ENCODE results near the gene PDE4D.

The PDE4D gene

GRCh38 chr5:59161221-59162105, 732.1 kb downstream of the PDE4D start:
- TF ChIP-seq ZFX (IDR thresholded peaks at IDR 0.05; ENCODE audit: borderline replicate concordance) (no peak), CTCF (IDR thresholded peaks at IDR 0.05) (no peak)
- no peak overlapping the region for H3K27ac ChIP-seq

DNA sequence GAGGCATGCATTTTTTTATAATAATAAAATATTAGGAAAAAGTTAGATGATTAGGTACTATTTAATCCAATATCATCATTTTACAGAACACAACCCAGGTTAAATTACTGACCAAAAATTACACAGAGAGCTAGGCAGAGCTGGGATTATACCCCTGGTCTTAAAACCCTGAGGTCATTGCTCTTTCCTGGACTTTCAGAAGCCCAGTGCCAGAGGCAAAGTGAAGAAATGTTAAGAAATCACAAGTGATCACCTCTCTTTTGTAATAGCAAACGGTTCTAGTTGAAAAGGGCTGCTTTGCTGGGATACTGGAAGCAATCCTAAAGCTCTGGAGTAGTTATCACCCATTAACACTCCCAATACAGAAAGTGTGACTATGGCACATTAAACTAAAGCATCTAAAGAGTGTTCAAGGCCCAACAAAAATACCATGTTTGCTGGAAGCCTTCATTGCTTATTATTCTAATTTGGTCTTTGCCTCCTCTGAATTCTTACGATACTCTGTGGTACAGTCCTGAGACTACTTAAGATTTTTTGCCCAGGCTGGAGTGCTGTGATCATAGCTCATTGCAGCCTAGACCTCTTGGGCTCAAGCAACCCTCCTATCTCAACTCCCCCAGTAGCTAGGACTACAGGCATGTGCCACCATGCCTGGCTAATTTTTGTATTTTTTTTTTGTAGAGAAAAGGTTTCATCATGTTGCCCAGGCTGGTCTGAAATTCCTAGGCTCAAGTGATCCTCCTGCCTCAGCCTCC, 734.7 kb downstream of the PDE4D start:
- H3K27ac ChIP-seq, result no peak overlapping the region
- TF ChIP-seq CTCF (IDR thresholded peaks at IDR 0.05) (no peak), ZFX (IDR thresholded peaks at IDR 0.05; ENCODE audit: borderline replicate concordance) (no peak)

- H3K27ac ChIP-seq, result no peak overlapping the region
- TF ChIP-seq ZFX (IDR thresholded peaks at IDR 0.05; ENCODE audit: borderline replicate concordance) (no peak), CTCF (IDR thresholded peaks at IDR 0.05) (no peak)
These were observed 735.4 kb downstream of the PDE4D start for GRCh38 chr5:59158165-59158564.

DNA sequence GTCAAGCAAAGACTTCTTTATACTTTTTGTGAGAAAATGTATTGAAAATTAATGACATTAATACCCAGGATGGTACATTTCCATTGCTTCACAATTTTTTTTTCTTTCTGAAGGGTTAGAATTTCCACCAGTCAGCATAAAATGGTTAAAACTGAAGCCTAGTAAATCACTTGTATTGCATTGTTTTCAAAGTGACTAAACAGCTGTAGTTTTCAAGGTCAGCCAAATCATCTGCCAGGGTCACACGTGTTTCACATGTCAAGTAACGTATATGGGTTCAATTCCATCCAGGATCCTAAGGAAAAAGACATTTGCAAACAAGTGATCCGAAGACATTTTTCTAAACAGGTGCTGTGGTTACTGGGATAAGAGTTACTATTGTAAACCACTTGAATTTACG, 736.5 kb downstream of the PDE4D start:
- TF ChIP-seq CTCF (IDR thresholded peaks at IDR 0.05) (no peak), ZFX (IDR thresholded peaks at IDR 0.05; ENCODE audit: borderline replicate concordance) (no peak)
- H3K27ac ChIP-seq, result no peak overlapping the region

DNA sequence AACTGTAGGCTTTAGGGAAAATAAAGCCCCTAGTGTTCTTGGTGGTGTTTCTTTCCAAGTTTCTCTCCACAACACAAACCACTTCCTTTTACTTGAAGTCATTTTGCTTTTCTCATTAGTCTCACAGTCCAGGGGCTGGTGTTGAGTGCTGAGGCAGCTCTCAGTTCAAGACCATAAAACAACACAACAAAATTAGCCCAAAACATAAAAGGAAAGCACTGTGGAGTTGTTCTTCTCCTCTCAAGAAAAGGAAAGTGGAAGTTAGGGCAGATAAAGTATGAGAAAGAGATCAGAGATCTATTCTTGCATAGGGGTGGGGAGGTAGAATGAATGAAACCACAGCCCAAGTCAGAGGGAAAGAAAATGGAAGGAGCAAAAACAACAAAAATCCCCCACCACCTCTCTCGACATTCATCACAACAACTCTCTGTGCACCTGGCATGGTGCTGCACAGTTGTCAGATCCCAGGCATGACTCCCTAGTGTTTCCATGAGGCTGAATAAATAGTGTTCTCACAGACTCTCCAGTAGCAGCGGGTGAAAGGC, 740.8 kb downstream of the PDE4D start:
- H3K27ac ChIP-seq, result no peak overlapping the region
- TF ChIP-seq CTCF (IDR thresholded peaks at IDR 0.05), result no peak
- no peak for TF ChIP-seq ZFX (IDR thresholded peaks at IDR 0.05; ENCODE audit: borderline replicate concordance)

DNA sequence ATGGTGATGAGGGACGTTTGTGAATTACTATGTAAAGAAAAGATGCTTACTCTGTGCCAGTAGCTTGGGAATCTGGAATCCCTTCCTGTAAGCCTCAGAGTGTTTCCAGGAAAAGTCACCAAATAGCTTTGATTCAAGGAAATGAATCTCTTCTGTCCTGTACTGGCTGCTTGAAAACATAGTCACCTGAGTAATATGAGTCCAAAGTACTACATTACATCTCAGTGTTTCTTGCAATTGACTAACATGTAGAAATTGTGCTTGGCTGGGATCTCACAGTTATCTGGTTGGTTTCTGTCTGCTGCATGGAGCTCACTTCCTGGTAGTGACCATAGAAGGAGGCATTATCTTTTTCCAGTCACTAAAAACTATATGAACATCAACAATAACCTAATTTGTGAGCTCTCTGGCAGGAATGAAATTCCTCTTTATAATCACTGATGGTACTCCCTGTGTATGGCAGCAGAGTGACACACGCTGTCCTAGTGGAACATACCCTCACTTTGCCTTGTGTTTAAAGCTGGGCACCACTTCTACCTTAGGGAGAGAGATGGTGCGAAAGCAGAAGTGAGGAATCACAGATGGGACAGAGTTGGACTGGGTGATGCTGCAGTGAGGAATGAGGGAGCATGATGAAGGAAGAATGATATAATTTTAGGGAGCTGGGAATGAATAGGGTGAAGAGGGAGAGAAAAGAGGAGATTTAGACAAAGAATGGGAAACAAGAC, 742.2 kb downstream of the PDE4D start:
- no peak overlapping the region for H3K27ac ChIP-seq
- no peak for TF ChIP-seq CTCF (IDR thresholded peaks at IDR 0.05)
- no peak for TF ChIP-seq ZFX (IDR thresholded peaks at IDR 0.05; ENCODE audit: borderline replicate concordance)

All from 22Rv1 (cell line).